Gastroesophageal sphincter (tissue), 4 donors: Measurements from ENCODE around the gene CYP1B1. TPM values are rescaled to one million over a fixed set of nuclear protein-coding genes. Genes with fewer than 3 reads are reported as not detected.
A peak's percentile ranks its signal among the peaks of the same experiment; 100 is the strongest.

Experiments
- ATAC-seq: fragments of 150-250 bp; one replicate; pipeline ENCODE4 v1.9.1; 2016; ENCODE audit warnings: mild to moderate bottlenecking, moderate library complexity
- H3K27ac ChIP-seq, 4 donors: fragments of 200-600 bp; sonication (generic) in 3 of 4; 1 replicate in 3 of 4; 2 replicates in 1 of 4; pipeline ENCODE4 v1.5.1; 2016 to 2019
- H3K27me3 ChIP-seq: fragments of 200-600 bp; sonication (generic); one replicate; pipeline ENCODE4 v1.5.1; 2019
- H3K36me3 ChIP-seq, 2 donors: fragments of 200-600 bp; sonication (generic); one replicate each; pipeline ENCODE4 v1.5.1; 2019; ENCODE audit warnings: control low read depth in 1 of 2
- H3K4me1 ChIP-seq, 3 donors: fragments of 200-600 bp; sonication (generic); 1 replicate in 2 of 3; 2 replicates in 1 of 3; pipeline ENCODE4 v1.5.1; 2016 to 2019; ENCODE audit warnings: control low read depth in 2 of 3
- H3K4me3 ChIP-seq, 2 donors: fragments of 200-600 bp; sonication (generic); one replicate each; pipeline ENCODE4 v1.5.1; 2019; ENCODE audit warnings: mild to moderate bottlenecking in 1 of 2, moderate library complexity in 1 of 2
- H3K9me3 ChIP-seq, 3 donors: fragments of 200-600 bp; sonication (generic); one replicate each; pipeline ENCODE4 v1.5.1; 2017 to 2019; ENCODE audit warnings: control low read depth in 2 of 3
- CTCF ChIP-seq, 4 experiments: fragments of 200-600 bp in 2 of 4; fragments of 450-650 bp in 2 of 4; sonication (generic) in 1 of 4; IDR thresholded peaks; one replicate each; pipeline ENCODE4 v1.5.1; 2017 to 2019; ENCODE audit warnings: antibody characterized with exemption in 4 of 4, mild to moderate bottlenecking in 2 of 4, moderate library complexity in 2 of 4
- EP300 ChIP-seq: sonication (generic); formaldehyde crosslinking; IDR thresholded peaks from one replicate; pipeline ENCODE4 v1.6.1; 2017; ENCODE audit warnings: antibody characterized with exemption, mild to moderate bottlenecking
- POLR2A ChIP-seq, 2 donors: fragments of 450-650 bp; IDR thresholded peaks; one replicate each; pipeline ENCODE4 v1.6.1; 2017; ENCODE audit warnings: antibody characterized with exemption in 2 of 2, mild to moderate bottlenecking in 2 of 2, moderate library complexity in 1 of 2
- POLR2AphosphoS5 ChIP-seq: sonication (generic); formaldehyde crosslinking; IDR thresholded peaks from one replicate; pipeline ENCODE4 v1.6.1; 2017; ENCODE audit warnings: antibody characterized with exemption
- WGBS, 2 donors: methylation state at CpG; one replicate each; pipeline ENCODE4 v1.1.5; 2018; ENCODE audit warnings: low coverage in 1 of 2; 5-methylcytosine and 5-hydroxymethylcytosine counted together
- total RNA-seq, 4 donors: library from RNA; depleted of rRNA; stranded (reverse); fragments of >200 nt; gene quantifications; one replicate each; pipeline ENCODE4 v1.1.0, GENCODE V29; 2016

CYP1B1 gene
- total RNA-seq, 4 donors from 2014 or later = 19.5 to 156 (median 35.6) TPM

- 81 to 86% methylated on average over 7 of the region's 9 CpGs for WGBS, 2 donors
- Histone ChIP-seq H3K4me3 (no peak overlapping the region), H3K9me3 (peaks cover 0 to 6% (median 0%) of the 10 kb centered on the region in 3 donors), H3K4me1 (peaks cover 0 to 12% (median 3%) of the 10 kb centered on the region in 3 donors), H3K27ac (no peak overlapping the region), H3K27me3 (no peaks in the 10 kb centered on the region), H3K36me3 (no peaks in the 10 kb centered on the region)
- TF ChIP-seq POLR2A (IDR thresholded peaks at IDR 0.05) (no peak), EP300 (no peak), POLR2AphosphoS5 (no peak), CTCF (IDR thresholded peaks at IDR 0.05) (no peak)
- ATAC-seq = no peak
These were observed 36.6 kb downstream of the CYP1B1 start for GRCh38 chr2:38039121-38039910.

GRCh38 chr2:38038682-38039081 is 37.3 kb downstream of the CYP1B1 start:
- H3K4me3 ChIP-seq = peak overlapping the region in 1 of 2 donors; percentile 14
- H3K27ac ChIP-seq = peak overlapping the region in 2 of 4 donors; percentile 48 to 63
- no peak for TF ChIP-seq POLR2A (IDR thresholded peaks at IDR 0.05)
- no peak for TF ChIP-seq POLR2AphosphoS5
- TF ChIP-seq EP300 = no peak
- no peaks in the 10 kb centered on the region for H3K27me3 ChIP-seq
- H3K4me1 ChIP-seq = peaks cover 0 to 12% (median 3%) of the 10 kb centered on the region in 3 donors
- WGBS, 2 donors = 67 to 100% methylated on average over 2 of the region's 5 CpGs
- no peaks in the 10 kb centered on the region for H3K36me3 ChIP-seq
- peaks cover 0 to 6% (median 0%) of the 10 kb centered on the region in 3 donors for H3K9me3 ChIP-seq
- no peak for ATAC-seq

GRCh38 chr2:38037757-38038621 is 38.0 kb downstream of the CYP1B1 start:
- H3K9me3 ChIP-seq = peaks cover 0 to 3% (median 0%) of the 10 kb centered on the region in 3 donors
- no peaks in the 10 kb centered on the region for H3K36me3 ChIP-seq
- TF ChIP-seq CTCF (IDR thresholded peaks at IDR 0.05) (peak in 3 of 4 experiments; percentile 19 to 63 (median 38)), POLR2AphosphoS5 (no peak)
- ATAC-seq = peak; percentile 74
- peak overlapping the region in 2 of 4 donors; percentile 48 to 63 for H3K27ac ChIP-seq
- H3K4me3 ChIP-seq = peak overlapping the region; percentile 14 to 41
- peaks cover 0 to 12% (median 3%) of the 10 kb centered on the region in 3 donors for H3K4me1 ChIP-seq
- H3K27me3 ChIP-seq = no peaks in the 10 kb centered on the region
- WGBS, 2 donors = 13 to 23% methylated on average over 14 to 30 of the region's 38 CpGs

- Histone ChIP-seq H3K4me3 (no peak overlapping the region), H3K27ac (peak overlapping the region in 1 of 4 donors; percentile 63), H3K4me1 (peaks cover 0 to 12% (median 3%) of the 10 kb centered on the region in 3 donors), H3K9me3 (no peaks in the 10 kb centered on the region), H3K27me3 (no peaks in the 10 kb centered on the region), H3K36me3 (no peaks in the 10 kb centered on the region)
- WGBS, 2 donors = 82 to 90% methylated on average over 2 to 4 of the region's 4 CpGs
- no peak for TF ChIP-seq POLR2AphosphoS5
- no peak for TF ChIP-seq EP300
- no peak for ATAC-seq
These were observed 38.6 kb downstream of the CYP1B1 start for GRCh38 chr2:38037325-38037724.

GRCh38 chr2:38035968-38036367 is 40.0 kb downstream of the CYP1B1 start:
- ATAC-seq = no peak
- WGBS, 2 donors = 88 to 94% methylated on average over 6 to 7 of the region's 7 CpGs

More at GRCh38 chr2:38035968-38036367, 40.0 kb downstream of the CYP1B1 start:
- no peaks in the 10 kb centered on the region for H3K36me3 ChIP-seq
- H3K27ac ChIP-seq = no peak overlapping the region
- peaks cover 0 to 12% (median 3%) of the 10 kb centered on the region in 3 donors for H3K4me1 ChIP-seq
- no peak overlapping the region for H3K4me3 ChIP-seq
- no peaks in the 10 kb centered on the region for H3K27me3 ChIP-seq
- H3K9me3 ChIP-seq = no peaks in the 10 kb centered on the region
- TF ChIP-seq POLR2AphosphoS5 (no peak), EP300 (no peak), CTCF (IDR thresholded peaks at IDR 0.05) (no peak), POLR2A (IDR thresholded peaks at IDR 0.05) (no peak)
